ENCODE data around the gene FGF18. TPM values are rescaled to one million over a fixed set of nuclear protein-coding genes. Genes with fewer than 3 reads are reported as not detected.

FGF18 gene
- total and polyA plus RNA-seq, 2 donors (not counting 3 experiments of a cell fraction or from before 2014, with no cell fraction given), result 0.04 to 0.27 TPM

- Histone ChIP-seq H3K27ac (ENCODE audit: insufficient read depth, low read depth, low read length) (no peak overlapping the region), H3K4me1 (ENCODE audit: control insufficient read depth, extremely low read depth, insufficient read depth, low read length) (no peaks in the 10 kb centered on the region), H3K36me3 (ENCODE audit: control insufficient read depth in 2 of 2, extremely low read depth in 1 of 2, insufficient read depth in 2 of 2, low read length in 2 of 2) (no peaks in the 10 kb centered on the region), H4K20me1 (replicated peaks; ENCODE audit: control insufficient read depth, extremely low read depth, insufficient read depth, low read length) (no peaks in the 10 kb centered on the region), H3K4me3 (replicated peaks in 1 of 3; ENCODE audit: insufficient read depth in 1 of 3, low read depth in 1 of 3, low read length in 3 of 3) (no peak overlapping the region), H3K9ac (replicated peaks; ENCODE audit: extremely low read depth, insufficient read depth, low read length) (no peak overlapping the region), H2AFZ (ENCODE audit: low read depth, low read length) (no peak overlapping the region), H3K27me3 (ENCODE audit: control insufficient read depth in 2 of 2, insufficient read depth in 2 of 2, low read length in 2 of 2) (no peaks in the 10 kb centered on the region), H3K9me3 (replicated peaks; ENCODE audit: control insufficient read depth, insufficient read depth, low read length) (no peaks in the 10 kb centered on the region), H3K79me2 (ENCODE audit: control insufficient read depth, insufficient read depth, low read length) (no peaks in the 10 kb centered on the region), H3K9me1 (replicated peaks; ENCODE audit: control insufficient read depth, extremely low read depth, insufficient read depth, low read length) (no peaks in the 10 kb centered on the region), H3K4me2 (ENCODE audit: insufficient read depth, low read length) (no peak overlapping the region)
- no TSS peak for BruUV-seq (replicated peaks)
- no peak for FAIRE-seq
- dilution Hi-C loops (cut with MboI; ENCODE audit: extremely low pct_ligation_motif_present, low sequenced_read_pairs), result no loop called here
- intact Hi-C loops (cut with micrococcal nuclease), result no loop called here
- DNase-seq (ENCODE audit: low read depth, low spot score), result no peak
- ChIA-PET CTCF (no interaction called here), POLR2A (no interaction called here)
- no peak for TF ChIP-seq POLR2A (IDR thresholded peaks at IDR 0.05; ENCODE audit: low read depth, low read length)
- no peak for TF ChIP-seq FOS (IDR thresholded peaks at IDR 0.05; ENCODE audit: borderline replicate concordance, insufficient read depth, low read length)
- no peak for TF ChIP-seq GATA2 (IDR thresholded peaks at IDR 0.05; ENCODE audit: insufficient read depth, insufficient read length, low read depth, low read length)
- TF ChIP-seq POLR2AphosphoS5 (IDR thresholded peaks at IDR 0.05; ENCODE audit: insufficient read depth, low read depth, low read length), result no peak
- TF ChIP-seq EZH2 (IDR thresholded peaks at IDR 0.05; ENCODE audit: borderline replicate concordance, low read depth, low read length, severe bottlenecking), result no peak
- TF ChIP-seq MYC (IDR thresholded peaks at IDR 0.05; ENCODE audit: low read depth, low read length), result no peak
- no peak for TF ChIP-seq JUN (IDR thresholded peaks at IDR 0.05; ENCODE audit: borderline replicate concordance, insufficient read depth, insufficient read length, low read depth)
- no peak for TF ChIP-seq MAX (IDR thresholded peaks at IDR 0.05; ENCODE audit: insufficient read depth, insufficient read length)
- TF ChIP-seq CTCF (IDR thresholded peaks at IDR 0.05; ENCODE audit: extremely low read depth in 1 of 2, insufficient read depth in 1 of 2, low read depth in 1 of 2, low read length in 2 of 2), result no peak
Measured at GRCh38 chr5:171436804-171437285, 17.4 kb downstream of the FGF18 start.

Data from endothelial cell of umbilical vein (primary cell).